Inflammatory macrophage treated with lipopolysaccharide for 1 hour (primary cell): Measurements from ENCODE around the gene TMSB4X.
"Not testable (repeated sequence)": the region's sequence is repeated elsewhere in the genome, so short reads cannot be mapped to it uniquely, and the experiment has no call there.

Experiments used
- DNase-seq, 2 donors: peaks; one replicate each; pipeline ENCODE4 v3.0.0-alpha.2; 2020 to 2022

Gene TMSB4X

DNA sequence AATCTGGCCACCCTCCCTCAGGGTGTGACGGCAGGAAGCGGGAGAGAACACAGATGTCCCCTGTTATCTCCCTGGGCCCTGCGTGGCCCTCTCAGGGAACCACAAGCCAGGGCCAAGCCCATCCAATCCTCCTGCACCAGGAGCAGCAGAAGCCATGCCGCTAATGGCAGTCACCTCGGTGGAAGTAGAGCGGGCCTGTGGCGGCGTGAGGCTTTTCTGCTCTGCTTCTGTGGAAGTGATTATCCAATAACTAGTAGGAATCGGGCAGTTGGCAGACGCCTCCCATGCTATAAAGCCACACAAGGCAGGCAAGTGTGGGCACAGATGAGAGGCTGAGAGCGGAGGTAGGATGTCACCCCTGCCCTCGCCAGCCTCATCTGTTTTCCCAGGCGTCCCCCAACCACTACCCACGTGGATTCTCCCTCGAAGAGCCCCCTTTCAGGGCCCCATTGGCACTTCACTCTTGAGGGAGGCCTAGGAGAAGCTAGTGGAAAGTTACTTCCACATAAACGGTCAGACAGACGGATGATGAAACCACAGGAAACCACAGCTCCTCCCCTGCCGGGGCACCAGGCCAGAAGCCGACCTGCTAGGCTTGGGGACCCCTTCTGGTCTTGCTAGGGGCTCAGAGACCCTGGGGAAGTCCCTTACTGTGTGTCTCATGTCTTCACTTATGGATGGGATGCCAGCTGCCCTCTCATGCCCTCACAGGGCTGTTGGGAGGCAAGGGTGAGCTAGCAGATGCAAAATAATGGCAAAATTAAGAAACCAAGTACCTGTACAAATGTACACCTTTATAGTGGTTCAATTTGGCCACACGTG lies 18.8 kb upstream of the TMSB4X start:
- peak; percentile 71 to 89 for DNase-seq

DNA sequence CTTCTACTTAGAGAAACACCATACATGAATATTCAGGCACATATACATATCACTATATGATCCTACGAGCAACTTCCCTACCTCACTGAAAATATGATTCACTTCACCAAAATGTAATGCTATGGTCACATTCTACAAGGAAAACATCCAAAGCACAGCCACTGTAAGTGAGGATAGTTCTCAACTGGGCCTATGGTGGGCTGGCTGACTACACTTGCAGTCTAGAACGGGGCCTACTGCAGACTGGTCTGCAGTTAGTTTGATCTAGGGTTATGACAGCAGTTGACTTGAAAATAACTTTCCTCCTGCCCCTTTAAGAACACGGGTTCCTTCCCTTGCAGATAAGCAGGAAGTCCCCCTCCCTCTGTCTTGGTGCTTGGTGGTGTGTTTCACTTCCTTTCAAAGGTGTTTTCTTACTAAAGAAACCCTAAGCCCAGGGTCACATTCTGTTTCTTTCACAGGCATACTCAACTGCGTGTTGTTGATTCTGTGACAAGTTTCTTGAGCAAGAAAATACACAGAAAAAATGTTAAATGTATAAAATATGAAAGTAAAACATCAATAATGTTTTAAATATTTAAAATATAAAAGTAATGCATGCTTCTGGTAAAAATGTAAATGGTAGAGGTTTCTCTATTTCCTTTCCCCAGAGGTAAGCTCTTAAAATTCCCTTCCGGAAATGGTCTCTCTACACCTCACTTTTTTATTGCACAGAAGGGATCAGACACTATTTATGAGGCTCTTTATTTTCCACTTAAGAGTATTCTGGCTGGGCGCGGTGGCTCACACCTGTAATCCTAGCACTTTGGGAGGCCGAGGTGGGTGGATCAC lies 18.0 kb upstream of the TMSB4X start:
- peak; percentile 35 to 71 for DNase-seq

DNA sequence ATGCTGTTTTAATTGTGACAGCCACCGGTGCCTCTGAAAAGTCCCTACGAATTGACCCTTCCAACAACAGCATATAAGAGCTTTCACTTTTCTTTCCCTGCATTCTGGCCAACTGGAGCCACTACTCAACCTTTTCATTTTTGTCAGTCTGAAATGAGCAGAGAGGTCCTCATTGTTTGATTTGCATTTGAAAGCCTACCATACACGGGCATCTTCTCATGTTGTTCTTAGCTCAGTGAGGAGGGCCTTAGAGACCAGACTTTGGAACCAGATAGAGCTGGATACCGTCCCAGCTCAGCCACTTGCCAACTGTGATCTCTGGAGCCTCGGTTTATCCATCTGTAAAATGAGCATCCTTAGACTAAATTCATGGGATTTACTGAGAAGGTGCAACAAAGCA lies 16.9 kb upstream of the TMSB4X start:
- DNase-seq: no peak

DNA sequence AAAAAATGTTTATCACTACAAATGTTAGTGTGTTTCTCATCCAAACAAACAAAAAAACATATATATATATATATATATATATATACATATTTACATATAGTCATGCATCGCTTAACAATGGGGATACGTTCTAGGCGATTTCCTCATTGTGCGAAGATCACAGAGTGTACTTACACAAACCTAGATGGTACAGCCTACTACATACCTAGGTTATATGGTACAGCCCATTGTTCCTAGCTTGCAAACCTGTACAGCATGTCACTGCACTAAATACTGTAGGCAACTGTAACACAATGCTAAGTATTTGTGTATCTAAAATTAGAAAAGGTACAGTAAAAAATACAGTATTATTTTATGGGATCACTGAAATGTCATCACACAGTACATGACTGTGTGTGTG lies 16.4 kb upstream of the TMSB4X start:
- DNase-seq: no peak

DNA sequence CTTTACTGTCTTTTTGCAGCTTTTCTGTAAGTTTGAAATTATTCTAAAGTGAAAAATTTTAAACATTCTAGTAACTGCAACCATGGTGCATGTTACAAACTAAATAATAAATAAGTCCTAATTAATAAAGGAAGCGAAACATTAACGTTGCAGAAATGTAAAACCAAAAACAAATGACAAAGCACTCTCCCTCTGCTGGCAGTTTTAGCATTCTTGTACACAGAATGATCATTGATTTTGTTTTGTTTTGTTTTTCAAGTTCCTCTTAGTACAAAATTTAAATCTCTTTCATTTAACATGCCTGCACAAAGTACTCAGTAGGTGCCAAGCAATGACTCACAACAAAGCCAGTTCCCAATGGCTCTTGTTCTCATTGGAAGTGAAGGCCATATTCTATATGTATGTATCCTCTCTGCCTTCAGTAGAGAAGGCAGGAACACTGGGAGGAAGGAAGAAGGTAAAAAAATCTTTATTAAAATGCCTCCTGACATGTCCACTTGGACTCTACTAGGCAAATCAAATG lies 13.7 kb upstream of the TMSB4X start:
- no peak for DNase-seq

DNA sequence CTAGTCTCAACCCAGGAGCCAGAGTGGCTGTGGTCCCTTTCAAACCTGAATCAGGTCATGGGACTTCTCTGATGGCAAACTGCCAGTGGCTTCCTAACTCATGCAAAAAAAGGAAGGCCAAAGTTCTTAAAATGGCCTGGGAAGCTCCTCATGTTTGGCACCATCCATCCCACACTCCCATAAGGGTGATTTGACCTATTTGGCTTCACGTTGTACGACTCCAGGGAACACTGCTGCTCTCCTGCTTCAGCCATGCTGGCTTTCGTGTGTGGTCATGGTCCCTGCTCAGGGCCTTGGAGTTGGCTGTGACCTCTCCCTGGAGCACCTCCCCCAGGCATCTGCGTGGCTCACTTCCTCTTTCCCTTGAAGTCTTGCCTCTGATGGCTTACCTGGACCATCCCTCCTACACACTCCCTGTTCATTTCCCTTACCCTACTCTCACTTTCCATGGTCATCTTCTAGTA lies 12.8 kb upstream of the TMSB4X start:
- no peak for DNase-seq

DNA sequence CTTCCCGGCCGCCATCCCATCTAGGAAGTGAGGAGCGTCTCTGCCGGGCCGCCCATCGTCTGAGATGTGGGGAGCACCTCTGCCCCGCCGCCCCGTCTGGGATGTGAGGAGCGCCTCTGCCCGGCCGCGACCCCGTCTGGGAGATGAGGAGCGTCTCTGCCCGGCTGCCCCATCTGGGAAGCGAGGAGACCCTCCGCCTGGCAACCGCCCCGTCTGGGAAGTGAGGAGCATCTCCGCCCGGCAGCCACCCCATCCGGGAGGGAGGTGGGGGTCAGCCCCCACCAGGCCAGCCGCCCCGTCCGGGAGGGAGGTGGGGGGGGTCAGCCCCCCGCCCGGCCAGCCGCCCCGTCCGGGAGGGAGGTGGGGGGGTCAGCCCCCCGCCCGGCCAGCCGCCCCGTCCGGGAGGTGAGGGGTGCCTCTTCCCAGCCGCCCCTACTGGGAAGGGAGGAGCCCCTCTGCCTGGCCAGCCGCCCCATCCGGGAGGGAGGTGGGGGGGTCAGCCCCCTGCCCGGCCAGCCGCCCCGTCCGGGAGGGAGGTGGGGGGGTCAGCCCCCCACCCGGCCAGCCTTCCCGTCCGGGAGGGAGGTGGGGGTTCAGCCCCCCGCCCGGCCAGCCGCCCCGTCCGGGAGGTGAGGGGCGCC lies 11.6 kb upstream of the TMSB4X start:
- DNase-seq: not testable (repeated sequence)

DNA sequence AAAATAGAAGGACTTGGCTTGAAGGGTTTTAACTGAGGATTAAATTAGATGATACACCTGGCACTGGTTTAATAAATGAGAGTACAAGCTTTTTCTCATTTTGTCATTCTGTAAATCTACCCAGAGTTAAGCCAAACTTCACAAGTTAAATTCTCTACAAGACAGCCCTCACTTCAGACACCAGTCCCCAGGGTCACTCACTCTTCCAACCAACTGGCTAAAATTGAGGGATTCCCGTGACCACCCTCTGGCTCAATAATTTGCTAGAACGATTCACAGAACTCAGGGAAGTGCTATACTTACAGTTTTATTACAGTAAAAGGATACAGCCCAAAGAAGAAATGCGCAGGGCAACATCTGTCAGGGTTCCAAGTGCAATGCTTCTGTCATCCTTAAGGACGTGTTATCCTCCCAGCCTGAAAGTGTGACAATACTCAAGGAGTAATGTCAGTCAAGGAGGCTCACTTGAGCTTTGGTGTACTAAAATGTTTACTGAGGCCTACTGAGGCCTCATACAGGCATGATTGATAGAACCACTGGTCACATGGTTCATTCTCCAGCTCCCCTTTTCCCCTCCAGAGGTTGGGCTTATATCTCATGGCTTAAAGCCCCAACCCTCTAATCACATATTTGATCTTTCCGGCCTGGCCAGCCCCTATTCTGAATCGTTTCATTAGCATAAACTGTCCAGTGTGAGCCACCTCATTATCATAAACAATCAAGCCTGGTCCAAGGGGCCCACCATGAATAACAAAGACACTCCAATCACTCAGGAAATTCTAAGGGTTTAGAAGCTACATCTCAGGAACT lies 9.6 kb upstream of the TMSB4X start:
- DNase-seq: no peak

DNA sequence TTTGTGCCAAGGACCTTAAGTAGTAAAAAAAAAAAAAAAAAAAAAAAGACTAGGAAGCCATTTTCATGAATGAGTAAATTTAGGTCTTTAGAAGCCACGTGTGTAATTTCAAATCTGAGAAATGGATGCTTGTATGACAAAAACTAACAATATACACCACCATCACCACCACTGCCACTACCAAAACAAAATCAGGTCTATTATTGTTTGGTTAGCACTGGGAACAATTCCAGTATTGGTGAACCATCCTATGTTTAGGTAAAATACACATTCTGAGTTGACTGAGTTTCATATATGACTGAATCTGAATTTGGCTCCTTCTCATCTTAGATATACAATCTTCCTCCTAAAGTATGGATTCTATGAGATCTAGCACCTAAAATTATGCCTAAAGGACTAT lies 8.8 kb upstream of the TMSB4X start:
- no peak for DNase-seq

DNA sequence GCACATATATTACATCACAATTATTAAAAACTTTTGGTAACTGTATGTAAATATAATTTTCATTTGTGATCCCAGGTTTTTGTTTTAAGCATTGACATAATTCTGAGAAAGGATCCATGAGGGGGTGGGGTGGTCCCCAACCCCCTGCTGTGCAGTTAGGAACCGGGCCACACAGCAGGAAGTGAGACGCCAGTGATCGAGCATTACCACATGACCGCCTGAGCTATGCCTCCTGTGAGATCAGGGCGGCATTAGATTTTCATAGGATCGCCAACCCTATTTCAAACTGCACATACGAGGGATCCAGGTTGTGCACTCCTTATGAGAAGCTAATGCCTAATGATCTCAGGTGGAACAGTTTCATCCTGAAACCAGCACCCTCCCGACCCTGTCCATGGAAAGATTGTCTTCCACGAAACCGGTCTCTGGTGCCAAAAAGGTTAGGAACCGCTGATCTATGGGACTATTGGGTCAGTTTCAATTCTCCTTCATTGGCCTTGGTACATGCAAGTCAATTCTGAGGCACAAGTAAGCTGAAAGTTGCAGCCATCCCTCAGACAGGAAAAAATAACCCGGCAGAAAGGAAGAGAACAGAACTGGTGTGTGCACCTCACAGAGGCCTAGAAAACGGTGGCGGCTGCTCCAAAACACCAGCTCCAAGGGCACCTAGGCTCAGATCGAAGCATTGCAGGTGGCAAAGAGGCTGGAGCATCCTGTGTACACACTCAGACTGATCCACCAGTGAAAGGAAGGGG lies 7.0 kb upstream of the TMSB4X start:
- DNase-seq: no peak

DNA sequence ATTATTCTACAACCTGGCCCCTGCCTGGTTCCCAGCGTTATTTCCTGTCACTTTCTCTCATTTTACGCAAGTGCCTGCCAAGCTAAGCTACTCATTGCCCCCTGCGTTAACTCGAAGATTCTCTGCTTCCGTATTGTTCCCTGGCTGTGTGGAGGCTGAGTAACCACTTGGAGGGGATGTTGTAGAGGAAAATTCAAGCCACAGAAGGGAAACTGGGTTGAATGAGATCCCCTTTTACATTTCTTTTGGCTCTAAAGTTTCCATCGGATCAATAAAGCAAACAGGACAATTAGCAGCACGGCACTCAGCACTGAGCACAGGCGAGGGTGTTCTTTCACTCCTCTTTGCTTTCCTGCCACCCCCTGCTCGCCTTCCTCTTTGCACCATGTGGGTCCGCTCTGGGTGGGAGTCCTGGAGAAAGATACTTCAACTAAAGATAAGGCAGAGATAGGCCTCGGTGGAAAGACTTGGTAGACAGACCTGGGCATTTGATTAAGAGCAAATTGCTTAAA lies 4.2 kb upstream of the TMSB4X start:
- DNase-seq: peak; percentile 52 to 62

DNA sequence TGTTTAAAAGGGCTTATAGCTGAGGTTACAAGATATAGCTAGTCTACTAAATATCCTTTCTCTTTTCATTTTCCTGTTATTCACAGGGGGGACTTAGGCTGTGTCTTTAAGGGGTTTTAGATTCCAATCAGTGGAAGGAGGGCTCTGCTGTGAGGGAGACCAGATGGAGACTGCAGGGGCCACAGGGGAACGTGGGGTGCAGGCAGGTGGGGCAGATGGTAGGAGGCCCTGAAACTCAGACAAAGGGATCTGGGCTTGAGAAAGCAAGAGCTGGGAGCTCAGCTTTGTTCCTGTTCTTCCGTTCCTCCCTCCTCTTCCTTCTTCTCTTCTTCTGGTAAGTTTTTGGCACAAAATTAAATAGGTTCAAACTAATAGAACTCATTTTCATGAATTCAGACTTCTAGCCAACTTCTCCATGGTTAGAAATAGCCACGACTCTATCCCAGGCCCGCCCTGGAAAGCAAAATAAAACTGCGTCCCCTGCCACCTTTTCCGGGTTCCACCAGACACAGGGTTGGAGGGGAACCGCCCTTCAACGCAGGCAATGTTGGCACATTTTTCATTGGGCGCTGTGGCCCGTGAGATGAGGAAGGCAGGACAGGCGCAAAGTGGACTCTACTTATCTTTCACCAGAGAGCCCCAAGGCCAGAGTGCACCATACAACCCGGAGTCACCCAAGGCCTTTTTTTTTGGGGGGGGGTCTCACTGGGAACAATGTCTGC lies 3.5 kb upstream of the TMSB4X start:
- no peak for DNase-seq

DNA sequence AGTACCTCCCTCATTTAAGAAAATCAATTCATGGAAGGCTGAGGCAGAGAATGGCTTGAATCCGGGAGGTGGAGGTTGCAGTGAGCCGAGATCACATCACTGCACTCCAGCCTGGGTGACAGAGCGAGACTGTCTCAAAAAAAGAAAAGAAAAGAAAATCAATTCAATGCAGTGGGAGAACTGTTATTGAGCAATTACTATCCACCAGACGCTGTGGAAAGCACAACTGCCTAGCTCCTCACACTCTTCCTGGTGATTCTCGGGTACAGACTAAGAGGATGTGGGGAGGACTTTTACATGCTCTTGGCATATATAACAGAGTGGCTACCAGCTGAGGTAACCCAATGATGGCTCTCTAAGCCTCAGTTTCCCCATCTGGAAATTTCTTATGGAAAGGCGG lies 2.7 kb upstream of the TMSB4X start:
- DNase-seq: peak in 1 of 2 donors; percentile 28

DNA sequence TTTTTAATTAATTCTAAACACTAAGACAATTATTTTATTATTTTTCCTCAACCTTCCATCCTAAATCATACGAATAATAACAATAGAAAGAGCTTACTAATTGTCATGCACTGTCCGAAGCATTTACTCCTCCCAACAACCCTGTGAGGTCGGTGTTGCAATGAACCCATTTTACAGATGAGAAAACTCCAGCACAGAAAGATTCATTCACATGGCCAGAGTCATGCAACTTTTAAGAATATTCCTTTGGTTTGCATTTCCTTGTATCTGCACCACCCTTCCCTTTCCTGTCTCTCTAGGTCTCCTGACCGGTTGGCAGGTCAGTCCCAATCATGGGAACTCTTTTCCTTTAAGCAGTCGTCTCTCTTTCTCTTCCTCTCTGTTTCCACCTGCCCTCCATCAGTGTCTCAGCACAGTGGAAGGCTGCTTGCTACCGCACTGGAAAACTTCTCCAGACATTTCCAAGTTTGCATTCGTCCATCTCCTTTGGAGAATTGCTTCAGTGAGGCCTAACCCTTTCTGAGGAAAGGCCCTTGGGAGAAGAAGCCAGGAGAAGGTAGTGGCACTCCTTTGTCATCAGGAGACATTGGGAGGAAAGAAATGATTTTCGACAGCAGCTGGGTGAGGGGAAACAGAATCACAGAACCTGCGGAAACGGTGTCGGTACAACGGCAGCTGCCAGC lies 1.9 kb upstream of the TMSB4X start:
- no peak for DNase-seq

DNA sequence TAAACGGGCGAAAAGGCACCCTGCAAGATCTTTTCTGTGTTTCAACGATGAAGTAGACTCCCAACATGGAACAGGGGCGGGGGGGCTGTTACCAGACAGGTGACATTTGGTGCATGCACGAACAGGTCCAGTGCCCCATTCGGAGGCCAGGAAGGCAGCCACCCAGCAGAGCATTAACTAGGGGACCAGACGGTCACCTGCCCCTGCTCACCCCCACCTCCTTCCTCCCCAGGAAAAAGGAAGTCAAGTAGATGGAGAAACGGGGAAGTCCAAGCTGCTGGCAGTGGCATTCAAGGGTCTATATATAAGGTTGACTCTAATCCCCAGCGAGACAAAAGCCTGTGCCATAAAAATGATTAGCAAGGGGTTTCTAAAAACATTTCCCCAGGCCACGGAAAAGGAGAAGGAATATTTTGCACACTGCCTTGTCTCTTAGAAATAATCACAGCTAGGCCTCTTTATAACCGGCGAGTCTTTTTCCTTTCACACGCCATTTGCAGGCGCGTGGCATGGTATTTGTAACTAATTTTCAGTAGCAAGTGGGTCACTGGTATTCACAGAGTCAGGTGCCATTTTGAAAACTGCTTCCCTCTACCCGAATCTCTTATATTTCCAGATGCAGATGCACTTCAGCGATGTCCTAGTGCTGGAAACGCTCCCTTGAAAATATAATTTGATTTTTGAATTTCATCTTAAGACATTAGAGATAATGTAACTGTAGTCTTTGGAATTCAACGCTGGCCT lies 1.2 kb upstream of the TMSB4X start:
- peak; percentile 51 to 81 for DNase-seq

DNA sequence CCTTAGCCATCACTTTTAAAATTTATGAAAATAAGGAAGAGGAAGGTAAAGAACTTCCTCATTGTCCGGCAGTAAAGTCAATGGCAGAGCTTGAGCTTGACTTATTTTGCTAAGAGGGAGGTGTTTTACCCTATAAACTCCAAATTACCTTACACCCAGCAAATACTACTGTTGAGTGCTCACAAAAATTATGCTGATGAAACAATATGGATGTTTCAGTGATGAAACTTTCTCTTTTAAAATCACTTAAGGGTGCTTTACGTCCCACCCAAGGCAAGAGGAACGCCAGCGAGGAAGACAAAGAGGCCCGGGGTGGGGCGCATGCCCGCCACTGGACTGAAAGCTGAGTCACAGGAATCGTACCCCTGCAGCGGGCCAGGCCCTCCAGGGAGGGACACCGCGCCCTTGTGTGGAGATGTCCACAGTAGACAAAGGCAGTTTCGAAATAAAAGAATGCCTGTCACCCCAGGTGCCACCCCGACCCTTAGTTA lies 560 bp upstream of the TMSB4X start:
- peak; percentile 54 to 59 for DNase-seq

DNA sequence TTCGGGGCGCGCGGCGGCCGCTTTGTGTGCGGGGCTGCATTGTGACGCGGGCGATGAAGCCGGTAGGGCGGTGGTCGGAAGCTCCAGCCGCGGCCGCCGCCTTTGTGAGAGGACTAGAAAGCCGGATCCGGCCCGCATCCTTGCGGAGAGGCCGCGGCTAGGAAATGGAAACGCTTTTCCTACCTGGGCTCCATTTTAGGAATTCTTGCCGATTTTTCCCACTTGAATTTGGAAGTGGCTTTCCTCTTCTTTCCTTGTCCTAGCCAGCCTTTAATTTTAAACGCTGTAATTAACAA lies 708 bp downstream of the TMSB4X start:
- no peak for DNase-seq

DNA sequence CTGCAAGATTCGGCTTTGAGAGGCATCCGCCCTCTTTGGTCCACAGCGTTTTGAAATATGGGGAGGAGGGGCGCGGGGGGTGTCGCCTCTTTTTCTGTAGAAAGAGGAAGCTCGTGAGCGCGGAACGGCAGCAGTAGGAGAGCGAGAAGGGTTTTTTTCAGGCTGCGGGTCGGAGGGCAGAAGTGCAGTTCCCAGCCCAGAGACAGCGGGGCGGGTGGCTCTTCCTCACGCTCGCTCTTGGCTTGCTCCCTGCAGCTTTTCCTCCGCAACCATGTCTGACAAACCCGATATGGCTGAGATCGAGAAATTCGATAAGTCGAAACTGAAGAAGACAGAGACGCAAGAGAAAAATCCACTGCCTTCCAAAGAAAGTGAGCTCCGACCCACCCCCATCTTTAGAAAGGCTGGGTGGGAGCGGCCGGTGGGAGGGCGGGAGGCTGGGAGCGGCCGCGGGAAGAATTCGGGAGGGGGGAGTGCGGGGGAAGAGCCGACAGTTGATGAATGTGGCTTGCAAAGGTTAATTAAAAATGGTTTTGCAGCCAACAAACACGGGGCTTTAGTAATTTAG lies 1.2 kb downstream of the TMSB4X start:
- DNase-seq: peak; percentile 73 to 76
